Activated CD4-positive, alpha-beta T cell treated with anti-CD3 and anti-CD28 coated beads for 4 hours (primary cell): ENCODE measurements around the gene OR12D3.
"Not testable (repeated sequence)": the region's sequence is repeated elsewhere in the genome, so short reads cannot be mapped to it uniquely, and the experiment has no call there.

Experiments used
- DNase-seq, 2 donors: peaks; one replicate each; pipeline ENCODE4 v3.0.0-alpha.2; 2020

Gene OR12D3, protein sequence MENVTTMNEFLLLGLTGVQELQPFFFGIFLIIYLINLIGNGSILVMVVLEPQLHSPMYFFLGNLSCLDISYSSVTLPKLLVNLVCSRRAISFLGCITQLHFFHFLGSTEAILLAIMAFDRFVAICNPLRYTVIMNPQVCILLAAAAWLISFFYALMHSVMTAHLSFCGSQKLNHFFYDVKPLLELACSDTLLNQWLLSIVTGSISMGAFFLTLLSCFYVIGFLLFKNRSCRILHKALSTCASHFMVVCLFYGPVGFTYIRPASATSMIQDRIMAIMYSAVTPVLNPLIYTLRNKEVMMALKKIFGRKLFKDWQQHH

DNA sequence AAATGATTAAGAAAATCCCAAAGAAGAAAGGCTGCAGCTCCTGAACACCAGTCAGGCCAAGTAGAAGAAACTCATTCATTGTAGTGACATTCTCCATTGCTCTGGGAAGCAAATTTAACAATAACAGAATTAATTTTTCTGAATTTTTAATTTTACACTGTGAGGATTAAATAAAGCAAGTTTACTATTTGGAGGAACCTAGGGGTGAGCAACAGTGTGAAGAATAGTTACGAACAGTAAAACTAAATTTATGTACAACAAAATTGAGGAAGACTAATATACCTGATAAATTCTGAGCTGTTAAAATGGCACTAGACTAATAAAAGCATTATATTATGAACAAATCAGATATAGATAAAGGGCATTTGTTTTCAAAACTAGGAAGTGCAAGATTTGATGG, at the start of gene OR12D3:
Gene OR12D3, minus strand, starts transcription at position 101 of the 400 bp plus-strand sequence. Its CDS starts 4 bp downstream, at position 97.
- no peak for DNase-seq

DNA sequence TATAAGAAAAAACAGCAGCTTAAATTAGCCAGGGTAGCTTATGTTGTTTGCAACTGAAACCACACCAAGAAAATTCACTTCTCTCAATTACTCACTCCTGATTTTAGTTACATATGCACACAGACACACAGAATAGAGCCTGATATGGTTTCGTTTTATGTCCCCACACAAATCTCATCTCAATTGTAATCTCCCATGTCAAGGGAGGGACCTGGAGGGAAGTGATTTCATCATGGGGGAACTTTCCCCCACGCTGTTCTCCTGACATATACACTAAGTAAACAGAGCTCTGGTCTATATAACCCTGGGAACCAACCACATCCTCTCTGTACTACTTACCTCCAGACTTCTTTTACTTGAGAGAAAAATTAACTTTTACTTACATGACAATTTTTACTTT, 49.5 kb upstream of the OR12D3 start:
- DNase-seq = no peak

DNA sequence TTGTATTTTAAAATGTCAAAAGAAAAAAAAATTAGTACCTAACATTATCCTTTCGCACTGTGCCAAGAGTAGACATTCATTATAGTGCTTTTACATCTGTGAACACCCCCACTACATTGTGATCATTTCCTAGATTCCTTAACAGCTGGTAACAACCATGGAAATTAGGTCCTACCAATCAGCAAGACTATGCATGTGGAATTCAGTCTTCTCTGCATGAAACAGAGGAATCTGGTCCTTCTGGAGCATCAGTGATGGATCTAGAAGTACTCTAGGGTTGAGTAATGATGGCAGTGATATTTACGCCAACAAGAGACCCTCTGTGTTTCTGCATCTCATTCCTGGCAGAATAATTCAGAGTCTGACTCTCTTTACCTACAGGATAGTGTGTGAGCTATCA, 49.1 kb upstream of the OR12D3 start:
- DNase-seq = no peak

DNA sequence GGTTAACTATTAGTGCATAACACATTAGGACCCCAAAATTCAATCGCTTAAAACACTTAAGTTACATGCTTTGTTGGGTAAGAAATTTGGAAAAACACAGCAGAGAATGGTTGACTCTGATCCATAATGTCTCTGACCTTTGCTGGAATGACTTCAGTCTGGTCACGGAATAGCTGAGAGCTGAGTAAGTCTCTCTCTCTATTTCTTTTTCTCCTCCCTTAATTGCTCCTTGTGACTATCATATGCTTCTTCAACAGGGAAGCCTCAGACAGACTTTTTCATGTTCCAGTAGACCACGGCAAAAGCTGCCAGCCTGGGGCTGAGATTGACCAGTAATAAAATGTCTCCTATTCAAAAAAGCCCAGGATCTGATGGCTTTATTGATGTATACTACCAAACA, 44.4 kb upstream of the OR12D3 start:
- DNase-seq = no peak

DNA sequence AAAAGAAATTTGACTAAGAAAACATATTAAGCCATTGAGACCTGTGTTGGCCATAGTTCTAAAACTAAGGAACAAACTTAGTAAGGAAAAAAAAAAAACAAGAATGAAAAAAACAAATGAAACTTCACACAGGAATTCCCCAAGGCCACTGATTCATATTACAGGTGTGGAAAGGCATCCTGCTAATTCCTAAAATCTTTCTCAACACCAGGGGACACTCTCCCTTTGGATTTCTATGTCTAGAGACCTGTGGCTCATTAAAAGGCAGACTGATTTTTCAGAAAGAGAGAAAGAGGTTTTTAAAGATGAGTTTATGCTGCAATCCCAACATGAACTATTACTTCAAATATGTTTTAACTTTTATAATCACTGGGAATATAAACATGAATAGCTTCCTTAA, 39.5 kb upstream of the OR12D3 start, which contains the start of gene OR12D1:
Gene OR12D1, plus strand, starts transcription at position 341 of the 400 bp plus-strand sequence.
- no peak for DNase-seq

DNA sequence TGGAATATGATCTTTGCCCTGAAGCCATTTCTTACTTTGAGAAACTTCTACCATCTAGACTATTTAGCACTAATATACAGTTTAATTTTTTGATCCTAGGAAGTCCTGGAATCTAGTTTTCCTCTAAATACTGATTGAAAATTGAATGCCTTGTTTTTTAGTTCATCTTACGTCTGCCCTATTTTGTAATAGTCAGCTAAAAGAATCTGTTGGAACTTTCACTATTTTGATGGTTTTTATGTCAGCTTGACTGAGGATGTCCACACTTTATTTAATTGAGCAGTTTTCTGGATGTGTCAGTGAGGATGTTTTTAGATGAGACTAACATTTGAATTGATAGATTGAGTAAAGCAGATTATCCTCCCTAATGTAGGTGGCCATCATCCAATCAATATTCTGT, 28.7 kb upstream of the OR12D3 start:
- no peak for DNase-seq

DNA sequence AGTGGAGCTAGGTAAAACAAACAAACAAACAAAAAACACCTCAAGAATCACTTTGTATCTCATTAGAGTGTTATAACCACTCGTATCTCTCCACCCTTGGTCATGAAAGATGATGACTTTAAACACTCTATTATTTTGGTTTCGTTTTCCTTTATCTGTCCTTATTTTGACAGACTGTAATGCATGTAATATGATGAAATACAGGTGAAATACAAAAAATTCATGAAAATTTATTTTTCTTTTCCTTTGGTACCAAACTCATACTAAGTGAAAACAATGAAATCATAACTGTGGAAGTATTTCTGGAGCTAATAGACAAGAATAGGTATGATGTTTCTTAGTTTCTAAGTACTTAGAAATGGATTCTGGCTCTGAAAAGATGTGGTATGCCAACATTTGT, 24.4 kb upstream of the OR12D3 start:
- no peak for DNase-seq

DNA sequence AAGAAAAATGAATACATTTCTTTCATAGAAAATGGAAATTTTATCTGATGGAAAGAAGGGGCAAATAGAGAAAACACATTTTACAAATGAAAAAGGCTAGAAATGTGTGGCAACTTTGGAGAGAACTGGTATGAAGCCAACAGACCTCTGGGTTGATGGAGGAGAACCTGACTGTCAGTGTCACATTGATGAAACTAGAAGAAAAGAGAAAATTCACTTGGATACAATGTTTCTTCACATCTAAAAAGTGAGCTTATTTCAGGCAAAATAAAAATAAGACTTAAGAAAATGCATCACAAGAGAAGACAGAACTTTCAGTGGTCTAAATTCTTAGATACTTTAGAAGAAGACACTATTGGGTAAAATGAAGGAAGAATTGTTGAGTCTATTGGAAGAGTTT, 20.2 kb upstream of the OR12D3 start, which contains the start of gene OR12D2:
Gene OR12D2, plus strand, starts transcription at position 301 of the 400 bp plus-strand sequence. CDS start 1,069 bp downstream, outside the sequence.
- DNase-seq = no peak

DNA sequence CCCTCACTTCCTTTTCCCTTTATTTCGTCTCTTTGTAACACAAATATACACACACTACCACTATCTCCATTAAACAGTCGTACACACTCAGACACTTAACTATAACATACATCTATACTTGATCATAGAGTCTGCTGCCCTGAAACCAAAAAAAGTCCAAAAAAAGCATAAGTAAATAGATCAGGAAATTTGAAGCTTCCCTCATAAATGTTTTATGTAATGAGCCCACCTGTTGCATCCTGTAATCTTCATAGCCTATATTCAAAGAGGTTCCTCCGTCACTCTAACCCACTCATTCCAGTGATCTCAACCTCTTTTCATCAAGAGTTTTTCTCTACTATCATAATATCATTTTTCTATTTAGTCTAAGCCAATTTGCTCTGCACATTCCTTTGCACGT, 13.4 kb upstream of the OR12D3 start:
- DNase-seq = no peak

DNA sequence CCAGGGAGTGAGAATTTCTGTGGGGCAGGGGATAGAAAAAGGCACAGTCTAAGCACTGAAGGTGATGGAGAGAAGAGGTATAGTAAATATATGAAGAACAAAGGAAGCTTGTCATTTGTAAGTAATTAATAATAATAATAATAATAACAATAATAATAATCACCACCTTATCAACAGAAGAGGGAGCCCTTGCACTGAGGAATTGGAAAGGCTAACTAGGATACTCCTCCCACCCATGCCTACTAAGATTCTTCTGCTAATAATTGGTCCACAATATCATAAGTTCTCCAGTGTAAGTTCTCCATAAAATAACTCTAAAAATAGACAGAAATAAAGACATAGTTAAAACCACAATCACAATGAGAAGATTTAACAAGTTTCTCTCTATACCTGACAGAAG, 912 bp upstream of the OR12D3 start:
- no peak for DNase-seq

DNA sequence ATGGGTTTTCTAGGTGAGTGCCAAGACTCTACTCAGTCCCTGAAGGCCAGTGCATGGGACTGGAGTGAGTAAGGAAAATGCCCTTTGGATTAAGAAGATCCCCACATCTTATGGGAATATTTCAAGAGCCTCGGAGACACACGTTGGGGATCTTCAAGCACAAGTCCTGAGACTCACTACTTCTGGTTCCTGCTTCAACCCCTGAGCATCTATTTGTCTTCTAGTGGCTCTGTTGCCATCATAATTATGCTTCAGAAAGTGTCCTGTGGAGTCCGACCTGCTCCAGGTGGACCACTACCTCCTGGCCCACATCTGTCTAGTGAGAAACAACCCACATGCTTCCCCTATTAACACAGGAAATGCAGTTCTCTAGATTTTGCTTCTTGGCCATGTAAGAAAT, 6.3 kb downstream of the OR12D3 start, which contains the start of gene OR5V1:
Gene OR5V1, minus strand, starts transcription at position 101 of the 400 bp plus-strand sequence. CDS start 12,670 bp downstream, outside the sequence.
- no peak for DNase-seq

DNA sequence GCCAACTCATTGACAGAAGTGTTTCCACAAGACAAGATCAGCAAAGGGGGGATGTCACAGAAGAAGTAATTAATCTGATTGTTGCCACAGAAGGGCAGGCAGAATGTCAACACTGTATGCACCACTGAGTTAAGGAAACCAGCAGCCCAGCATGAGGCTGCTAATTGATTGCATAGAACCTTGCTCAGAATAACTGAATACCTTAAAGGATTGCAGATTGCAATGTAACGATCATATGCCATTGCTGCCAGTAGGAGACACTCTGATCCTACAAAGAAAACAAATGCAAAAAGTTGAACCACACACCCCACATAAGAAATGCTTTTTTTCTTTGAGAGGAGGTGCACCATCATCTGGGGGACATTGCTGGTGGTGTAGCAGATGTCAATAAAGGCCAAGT, 19.5 kb downstream of the OR12D3 start:
- DNase-seq = no peak

DNA sequence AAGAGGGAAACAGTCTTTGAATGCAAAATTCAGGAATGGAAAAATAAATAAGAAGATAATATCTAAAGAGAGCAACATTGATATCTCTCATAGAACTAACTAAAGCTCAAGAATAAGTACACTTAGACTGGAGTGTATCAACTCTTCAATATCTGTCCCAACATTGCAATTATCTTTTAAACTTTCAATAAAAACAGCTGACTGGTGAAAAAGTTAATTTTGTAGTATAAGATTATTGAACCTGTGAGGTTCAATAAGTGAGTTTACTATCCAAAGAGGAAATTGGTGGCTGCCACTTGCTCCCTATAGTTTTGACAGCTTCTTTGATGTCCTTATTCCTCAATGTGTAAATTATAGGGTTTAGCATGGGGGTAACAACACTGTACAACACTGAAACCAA, 20.1 kb downstream of the OR12D3 start:
- no peak for DNase-seq

DNA sequence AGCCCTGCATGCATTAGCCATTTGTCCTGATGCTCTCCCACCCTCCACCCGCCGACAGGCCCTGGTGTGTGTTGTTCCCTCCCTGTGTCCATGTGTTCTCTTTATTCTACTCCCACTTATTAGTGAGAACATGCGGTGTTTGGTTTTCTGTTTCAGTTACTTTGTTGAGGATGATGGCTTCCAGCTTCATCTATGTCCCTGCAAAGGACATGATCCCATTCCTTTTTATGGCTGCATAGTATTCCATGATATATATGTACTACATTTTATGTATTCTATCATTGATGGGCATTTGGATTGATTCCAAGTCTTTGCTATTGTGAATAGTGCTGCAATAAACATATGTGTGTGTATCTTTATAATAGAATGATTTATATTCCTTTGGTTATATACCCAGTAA, 25.7 kb downstream of the OR12D3 start:
- DNase-seq = not testable (repeated sequence)

DNA sequence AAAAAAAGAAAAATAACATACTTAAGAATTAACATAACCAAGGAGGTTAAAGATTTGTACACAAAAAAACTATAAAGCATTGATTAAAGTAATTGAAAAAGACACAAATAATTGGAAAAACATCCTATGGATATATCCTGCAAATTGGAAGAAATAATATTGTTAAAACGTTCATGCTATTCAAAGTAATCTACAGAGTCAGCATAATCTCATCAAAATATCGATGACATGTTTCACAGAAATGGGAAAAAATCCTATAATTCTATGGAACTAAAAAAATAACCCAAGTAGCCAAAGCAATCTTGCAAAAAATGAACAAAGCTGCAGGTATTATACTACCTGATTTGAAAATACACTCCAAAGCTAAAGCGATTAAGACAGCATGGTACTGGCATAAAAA, 29.7 kb downstream of the OR12D3 start:
- DNase-seq = no peak

DNA sequence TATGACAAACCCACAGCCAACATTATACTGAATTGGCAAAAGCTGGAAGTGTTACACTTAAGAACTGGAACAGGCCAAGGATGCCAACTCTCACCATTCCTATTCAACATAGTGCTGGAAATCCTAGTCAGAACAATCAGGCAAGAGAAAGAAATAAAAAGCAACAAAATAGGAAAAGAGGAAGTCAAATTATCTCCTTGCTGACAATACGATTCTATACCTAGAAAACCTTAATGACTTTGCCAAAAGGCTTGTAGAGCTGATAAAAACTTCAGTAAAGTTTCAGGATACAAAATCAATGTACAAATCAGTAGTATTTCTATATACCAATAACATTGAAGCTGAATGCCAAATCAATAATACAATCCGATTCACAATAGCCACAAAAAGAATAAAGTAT, 38.8 kb downstream of the OR12D3 start:
- no peak for DNase-seq

DNA sequence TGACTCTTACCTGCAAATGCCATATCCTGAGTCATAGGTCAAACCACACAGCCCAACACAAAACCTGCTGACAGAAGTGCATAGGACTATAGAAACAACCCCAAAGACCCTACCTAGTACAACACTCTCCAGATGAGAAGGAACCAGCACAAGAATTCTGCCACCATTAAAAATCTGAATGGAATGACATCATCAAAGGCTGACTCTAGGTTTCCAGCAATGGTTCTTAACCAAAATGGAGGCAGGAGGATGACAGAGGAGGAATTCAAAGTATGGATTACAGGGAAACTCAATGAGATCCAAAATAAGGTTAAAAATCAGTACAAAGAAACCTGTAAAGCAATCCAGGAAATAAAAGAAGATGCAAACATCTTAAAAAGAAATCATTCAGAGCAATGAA, 42.4 kb downstream of the OR12D3 start:
- DNase-seq = no peak

DNA sequence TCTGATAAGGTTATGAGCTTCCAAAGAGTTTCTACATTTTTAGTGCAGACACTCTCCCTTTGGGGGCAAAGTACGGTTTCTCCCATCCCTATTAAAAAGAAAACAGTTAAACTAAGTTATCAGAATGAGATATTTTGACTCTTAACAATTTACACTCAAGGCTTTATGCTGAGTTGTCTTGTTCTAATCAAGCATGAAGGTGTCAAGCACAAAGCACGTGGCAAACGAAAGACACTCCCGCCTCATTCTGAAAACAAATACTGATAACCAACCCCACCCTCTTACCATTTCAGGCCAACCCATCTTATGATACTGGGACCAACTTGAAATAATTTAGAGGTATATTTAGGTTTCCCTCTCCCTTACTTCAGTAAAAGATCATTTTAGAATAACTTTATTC, 49.3 kb downstream of the OR12D3 start:
- DNase-seq = no peak
